ENCODE measurements around the gene SVOPL.

DNA sequence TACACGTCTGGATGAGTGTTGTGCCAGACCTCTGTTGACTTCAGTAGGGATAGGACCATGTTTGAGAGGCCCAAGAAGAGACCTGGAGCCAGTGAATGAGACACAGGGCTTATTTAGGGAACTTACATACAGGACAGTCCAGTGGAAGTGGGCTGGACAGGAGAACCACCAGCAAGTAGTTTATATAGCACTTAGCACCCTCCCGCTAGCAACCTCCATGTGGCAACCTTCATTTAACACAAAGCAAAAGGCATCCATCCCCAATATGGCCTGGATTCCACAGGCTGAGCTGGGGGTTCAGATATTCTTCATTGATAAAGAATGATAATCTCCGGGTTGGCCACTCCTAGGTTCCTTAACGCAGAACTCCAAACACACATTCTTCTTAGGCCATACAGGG, 147.4 kb downstream of the SVOPL start:
- no peak for TF ChIP-seq POLR2A (IDR thresholded peaks at IDR 0.05)
- no peak for TF ChIP-seq POLR2AphosphoS5 (IDR thresholded peaks at IDR 0.05; ENCODE audit: insufficient read depth in 1 of 2, low read depth in 1 of 2)
- TF ChIP-seq, protein P1, sequence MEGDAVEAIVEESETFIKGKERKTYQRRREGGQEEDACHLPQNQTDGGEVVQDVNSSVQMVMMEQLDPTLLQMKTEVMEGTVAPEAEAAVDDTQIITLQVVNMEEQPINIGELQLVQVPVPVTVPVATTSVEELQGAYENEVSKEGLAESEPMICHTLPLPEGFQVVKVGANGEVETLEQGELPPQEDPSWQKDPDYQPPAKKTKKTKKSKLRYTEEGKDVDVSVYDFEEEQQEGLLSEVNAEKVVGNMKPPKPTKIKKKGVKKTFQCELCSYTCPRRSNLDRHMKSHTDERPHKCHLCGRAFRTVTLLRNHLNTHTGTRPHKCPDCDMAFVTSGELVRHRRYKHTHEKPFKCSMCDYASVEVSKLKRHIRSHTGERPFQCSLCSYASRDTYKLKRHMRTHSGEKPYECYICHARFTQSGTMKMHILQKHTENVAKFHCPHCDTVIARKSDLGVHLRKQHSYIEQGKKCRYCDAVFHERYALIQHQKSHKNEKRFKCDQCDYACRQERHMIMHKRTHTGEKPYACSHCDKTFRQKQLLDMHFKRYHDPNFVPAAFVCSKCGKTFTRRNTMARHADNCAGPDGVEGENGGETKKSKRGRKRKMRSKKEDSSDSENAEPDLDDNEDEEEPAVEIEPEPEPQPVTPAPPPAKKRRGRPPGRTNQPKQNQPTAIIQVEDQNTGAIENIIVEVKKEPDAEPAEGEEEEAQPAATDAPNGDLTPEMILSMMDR (IDR thresholded peaks at IDR 0.05): no peak
